Panc1 (cell line): Measurements from ENCODE around the gene NSD2.
A peak's percentile ranks its signal among the peaks of the same experiment; 100 is the strongest.

Experiments
- POLR2AphosphoS5 ChIP-seq: IDR thresholded peaks from 2 replicates; pipeline ENCODE4 v1.6.1; 2012; ENCODE audit warnings: mild to moderate bottlenecking, low read depth, low read length, moderate library complexity
- SIN3A ChIP-seq: IDR thresholded peaks from 2 replicates; pipeline ENCODE4 v1.6.1; 2012; ENCODE audit warnings: low read depth, mild to moderate bottlenecking, low read length, moderate library complexity, borderline replicate concordance; ENCODE audit not compliant: insufficient read depth
- TF ChIP-seq, protein P1 (sequence below): fragments of 450-650 bp; IDR thresholded peaks from 2 replicates; pipeline ENCODE4 v1.5.1; 2017; ENCODE audit warnings: mild to moderate bottlenecking

DNA sequence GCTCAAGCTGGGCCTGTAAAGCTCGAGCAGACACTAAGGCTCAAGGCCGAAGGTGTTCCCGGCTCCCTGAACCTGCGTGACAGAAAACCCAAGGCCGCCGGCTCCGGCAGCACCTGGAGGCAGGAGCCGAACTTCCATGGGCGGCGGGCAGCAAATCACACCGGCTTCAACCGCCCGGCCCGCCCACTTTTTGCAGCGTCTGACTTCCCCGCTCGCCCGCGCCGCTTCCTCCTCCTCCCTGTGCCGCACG, 940 bp upstream of the NSD2 start:
- no peak for TF ChIP-seq POLR2AphosphoS5
- TF ChIP-seq, protein P1, sequence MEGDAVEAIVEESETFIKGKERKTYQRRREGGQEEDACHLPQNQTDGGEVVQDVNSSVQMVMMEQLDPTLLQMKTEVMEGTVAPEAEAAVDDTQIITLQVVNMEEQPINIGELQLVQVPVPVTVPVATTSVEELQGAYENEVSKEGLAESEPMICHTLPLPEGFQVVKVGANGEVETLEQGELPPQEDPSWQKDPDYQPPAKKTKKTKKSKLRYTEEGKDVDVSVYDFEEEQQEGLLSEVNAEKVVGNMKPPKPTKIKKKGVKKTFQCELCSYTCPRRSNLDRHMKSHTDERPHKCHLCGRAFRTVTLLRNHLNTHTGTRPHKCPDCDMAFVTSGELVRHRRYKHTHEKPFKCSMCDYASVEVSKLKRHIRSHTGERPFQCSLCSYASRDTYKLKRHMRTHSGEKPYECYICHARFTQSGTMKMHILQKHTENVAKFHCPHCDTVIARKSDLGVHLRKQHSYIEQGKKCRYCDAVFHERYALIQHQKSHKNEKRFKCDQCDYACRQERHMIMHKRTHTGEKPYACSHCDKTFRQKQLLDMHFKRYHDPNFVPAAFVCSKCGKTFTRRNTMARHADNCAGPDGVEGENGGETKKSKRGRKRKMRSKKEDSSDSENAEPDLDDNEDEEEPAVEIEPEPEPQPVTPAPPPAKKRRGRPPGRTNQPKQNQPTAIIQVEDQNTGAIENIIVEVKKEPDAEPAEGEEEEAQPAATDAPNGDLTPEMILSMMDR, result no peak
- TF ChIP-seq SIN3A, result 0 out of 2 replicates have a peak, but pooled peaks have one; percentile 17
